Mucosa of stomach (tissue), 1 donor: Measurements from ENCODE around the gene MGARP.
"Not testable (repeated sequence)": the region's sequence is repeated elsewhere in the genome, so short reads cannot be mapped to it uniquely, and the experiment has no call there.

Experiments used
- H3K27me3 ChIP-seq: one replicate; pipeline ENCODE4 v1.7.0; 2013; ENCODE audit warnings: mild to moderate bottlenecking, low read length; ENCODE audit not compliant: control insufficient read depth, insufficient read depth
- H3K36me3 ChIP-seq: one replicate; pipeline ENCODE4 v1.7.0; 2013; ENCODE audit warnings: low read length; ENCODE audit not compliant: control insufficient read depth, insufficient read depth
- H3K4me1 ChIP-seq: one replicate; pipeline ENCODE4 v1.7.0; 2013; ENCODE audit warnings: mild to moderate bottlenecking, low read length; ENCODE audit not compliant: control insufficient read depth, insufficient read depth
- H3K4me3 ChIP-seq: one replicate; pipeline ENCODE4 v1.7.0; 2013; ENCODE audit warnings: low read length
- H3K9ac ChIP-seq: one replicate; pipeline ENCODE4 v1.7.0; 2013; ENCODE audit warnings: mild to moderate bottlenecking, low read length, moderate library complexity
- H3K9me3 ChIP-seq: one replicate; pipeline ENCODE4 v1.7.0; 2013; ENCODE audit warnings: mild to moderate bottlenecking, low read length, moderate library complexity; ENCODE audit not compliant: control insufficient read depth
- donor health status: Pancreatic carcinoma.

Gene MGARP

DNA sequence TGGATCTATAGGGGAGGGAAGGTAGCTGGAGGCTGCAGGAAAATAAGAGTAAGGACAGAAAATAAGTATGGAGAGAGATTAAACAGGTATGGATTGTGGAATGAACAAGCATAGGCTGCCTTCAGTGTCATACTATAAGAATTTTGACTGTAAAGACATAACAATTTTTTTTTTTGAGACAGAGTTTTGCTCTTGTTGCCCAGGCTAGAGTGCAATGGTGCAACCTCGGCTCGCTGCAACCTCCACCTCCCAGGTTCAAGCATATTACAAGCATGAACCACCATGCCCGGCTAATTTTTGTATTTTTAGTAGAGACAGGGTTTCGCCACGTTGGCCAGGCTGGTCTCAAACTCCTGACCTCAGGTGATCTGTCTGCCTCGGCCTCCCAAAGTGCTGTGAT is 24.4 kb downstream of the MGARP start:
- H3K36me3 ChIP-seq, H3K27me3 ChIP-seq, H3K4me1 ChIP-seq, H3K9ac ChIP-seq, H3K9me3 ChIP-seq, H3K4me3 ChIP-seq: not testable (repeated sequence)

DNA sequence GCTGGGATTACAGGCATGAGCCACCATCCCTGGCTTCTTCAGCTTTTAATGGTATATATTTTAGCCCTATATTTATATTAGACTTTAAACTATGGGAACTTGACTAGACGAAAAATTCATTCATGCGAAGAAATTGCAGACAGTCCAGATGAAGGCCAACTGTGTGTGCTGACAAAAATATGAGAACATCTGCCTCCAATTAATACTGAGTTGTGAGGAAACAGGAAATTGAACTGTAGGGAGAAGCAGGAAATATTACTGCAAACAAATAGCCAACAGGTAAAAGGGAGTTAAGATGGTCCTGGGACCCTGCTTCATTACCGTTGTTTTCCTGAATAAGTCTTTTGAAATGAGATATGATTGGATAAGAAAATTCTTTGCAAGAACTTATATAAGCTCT is 26.3 kb downstream of the MGARP start:
- H3K4me1 ChIP-seq = peaks cover 8% of the 10 kb centered on the region
- no peak overlapping the region for H3K9ac ChIP-seq
- H3K9me3 ChIP-seq = no peaks in the 10 kb centered on the region
- no peaks in the 10 kb centered on the region for H3K27me3 ChIP-seq
- no peak overlapping the region for H3K4me3 ChIP-seq
- H3K36me3 ChIP-seq = no peaks in the 10 kb centered on the region

DNA sequence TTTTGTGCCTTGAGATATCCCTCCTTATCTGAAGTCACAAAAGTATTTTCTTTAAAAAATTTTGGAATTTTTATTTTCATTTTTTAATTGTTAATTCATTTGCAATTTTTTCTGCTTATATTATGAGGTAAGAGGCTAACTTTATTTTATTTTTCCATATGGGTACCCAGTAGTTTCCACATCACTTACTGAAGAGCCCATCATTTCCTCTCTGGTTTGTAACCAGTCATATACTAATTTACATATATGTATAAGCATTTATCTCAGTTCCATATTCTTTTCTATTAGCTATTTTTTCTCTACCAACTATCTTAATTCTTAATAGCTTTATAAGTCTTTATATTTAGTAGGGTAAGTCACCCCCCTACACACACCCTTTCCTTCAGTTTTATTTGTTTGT is 27.0 kb downstream of the MGARP start:
- peaks cover 8% of the 10 kb centered on the region for H3K4me1 ChIP-seq
- no peaks in the 10 kb centered on the region for H3K27me3 ChIP-seq
- no peaks in the 10 kb centered on the region for H3K9me3 ChIP-seq

DNA sequence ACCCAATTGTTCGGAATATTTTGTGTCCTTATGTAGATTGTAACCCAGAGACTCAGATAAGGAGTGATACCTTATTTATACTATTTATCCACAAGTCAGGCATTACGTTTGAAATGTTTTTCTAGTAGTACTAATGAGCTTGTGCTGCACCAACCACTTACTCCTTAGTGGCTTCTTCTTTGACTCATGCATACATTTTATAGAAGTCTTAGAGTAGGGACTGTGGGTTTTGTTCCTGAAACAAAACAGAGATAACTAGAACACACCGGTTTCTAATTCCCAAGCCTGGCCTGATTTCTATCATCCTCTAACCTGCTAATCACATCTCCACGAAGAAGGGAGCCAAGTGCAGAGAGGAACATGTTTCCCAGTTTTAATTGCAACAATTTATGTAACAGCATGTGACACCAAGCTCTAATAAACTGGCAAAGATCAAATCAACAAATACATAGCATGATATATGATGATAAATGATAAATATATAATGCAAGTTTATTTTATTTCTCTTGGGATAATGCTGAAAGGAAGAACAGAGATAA is 32.3 kb downstream of the MGARP start:
- Histone ChIP-seq H3K9ac (no peak overlapping the region), H3K4me1 (no peaks in the 10 kb centered on the region)

More for the DNA sequence above, 27.0 kb downstream of the MGARP start:
- Histone ChIP-seq H3K36me3 (no peaks in the 10 kb centered on the region), H3K4me3 (no peak overlapping the region), H3K9ac (no peak overlapping the region)

DNA sequence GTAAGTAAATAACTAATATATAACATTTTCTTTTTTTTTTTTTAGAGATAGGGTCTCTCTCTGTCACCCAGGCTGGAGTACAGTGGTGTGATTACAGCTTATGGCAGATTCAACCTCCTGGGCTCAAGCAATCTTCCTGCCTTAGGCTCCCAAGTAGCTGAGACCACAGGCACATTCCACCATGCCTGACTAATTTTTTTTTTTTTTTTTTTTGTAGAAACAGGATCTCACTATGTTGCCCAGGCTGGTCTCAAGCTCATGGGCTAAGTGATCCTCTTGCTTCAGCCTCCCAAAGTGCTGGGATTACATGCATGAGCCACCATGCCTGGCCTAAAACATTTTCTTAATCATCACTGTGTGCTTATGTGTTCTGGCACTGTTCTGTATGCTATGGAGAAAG is 32.8 kb downstream of the MGARP start:
- no peaks in the 10 kb centered on the region for H3K27me3 ChIP-seq
- H3K4me1 ChIP-seq = no peaks in the 10 kb centered on the region
- H3K9ac ChIP-seq = no peak overlapping the region
- H3K36me3 ChIP-seq = no peaks in the 10 kb centered on the region
- H3K9me3 ChIP-seq = no peaks in the 10 kb centered on the region
- H3K4me3 ChIP-seq = no peak overlapping the region

More for the DNA sequence above, 32.3 kb downstream of the MGARP start:
- no peaks in the 10 kb centered on the region for H3K9me3 ChIP-seq
- H3K36me3 ChIP-seq = no peaks in the 10 kb centered on the region
- no peak overlapping the region for H3K4me3 ChIP-seq
- H3K27me3 ChIP-seq = no peaks in the 10 kb centered on the region

DNA sequence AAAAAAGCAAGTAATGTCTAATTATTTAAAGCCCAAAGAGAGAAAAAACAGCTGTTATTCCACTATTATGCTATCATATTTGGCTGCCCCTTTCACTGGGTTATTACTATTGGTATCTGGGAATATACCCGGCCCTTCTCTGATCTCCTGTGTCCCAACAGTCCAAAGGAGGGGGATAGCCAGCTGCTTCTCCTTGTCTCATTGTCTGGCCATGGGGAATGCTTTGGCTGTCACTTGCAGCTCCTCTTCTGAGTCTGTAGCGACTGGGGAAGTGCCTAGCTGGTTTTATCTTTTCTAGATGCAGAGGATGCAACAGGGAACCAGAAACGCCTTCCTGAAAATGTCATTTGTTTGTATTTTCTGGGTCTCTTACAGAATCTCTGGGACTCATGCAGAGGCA is 33.9 kb downstream of the MGARP start:
- Histone ChIP-seq H3K27me3 (no peaks in the 10 kb centered on the region), H3K36me3 (no peaks in the 10 kb centered on the region), H3K9me3 (no peaks in the 10 kb centered on the region), H3K4me1 (no peaks in the 10 kb centered on the region), H3K4me3 (no peak overlapping the region), H3K9ac (no peak overlapping the region)

DNA sequence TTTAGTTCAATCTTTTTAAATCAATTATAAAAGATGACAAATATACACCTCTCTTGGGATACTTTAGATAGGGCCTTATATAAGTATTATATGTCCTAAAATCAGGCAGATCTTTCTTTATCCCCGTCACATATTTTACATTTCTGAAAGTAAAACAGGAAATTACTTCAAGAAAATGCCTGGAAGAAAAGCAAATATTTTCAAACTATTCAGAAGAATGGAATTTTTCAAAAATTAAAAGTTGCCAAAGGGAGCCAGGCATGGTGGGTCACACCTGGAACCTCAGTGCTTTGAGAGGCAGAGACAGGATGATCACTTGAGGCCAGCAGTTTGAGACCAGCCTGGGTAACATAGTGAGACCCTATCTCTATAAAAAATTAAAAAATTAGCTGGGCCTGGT is 34.4 kb downstream of the MGARP start:
- Histone ChIP-seq H3K9ac (no peak overlapping the region), H3K4me1 (no peaks in the 10 kb centered on the region), H3K9me3 (no peaks in the 10 kb centered on the region), H3K27me3 (no peaks in the 10 kb centered on the region), H3K4me3 (no peak overlapping the region), H3K36me3 (no peaks in the 10 kb centered on the region)

DNA sequence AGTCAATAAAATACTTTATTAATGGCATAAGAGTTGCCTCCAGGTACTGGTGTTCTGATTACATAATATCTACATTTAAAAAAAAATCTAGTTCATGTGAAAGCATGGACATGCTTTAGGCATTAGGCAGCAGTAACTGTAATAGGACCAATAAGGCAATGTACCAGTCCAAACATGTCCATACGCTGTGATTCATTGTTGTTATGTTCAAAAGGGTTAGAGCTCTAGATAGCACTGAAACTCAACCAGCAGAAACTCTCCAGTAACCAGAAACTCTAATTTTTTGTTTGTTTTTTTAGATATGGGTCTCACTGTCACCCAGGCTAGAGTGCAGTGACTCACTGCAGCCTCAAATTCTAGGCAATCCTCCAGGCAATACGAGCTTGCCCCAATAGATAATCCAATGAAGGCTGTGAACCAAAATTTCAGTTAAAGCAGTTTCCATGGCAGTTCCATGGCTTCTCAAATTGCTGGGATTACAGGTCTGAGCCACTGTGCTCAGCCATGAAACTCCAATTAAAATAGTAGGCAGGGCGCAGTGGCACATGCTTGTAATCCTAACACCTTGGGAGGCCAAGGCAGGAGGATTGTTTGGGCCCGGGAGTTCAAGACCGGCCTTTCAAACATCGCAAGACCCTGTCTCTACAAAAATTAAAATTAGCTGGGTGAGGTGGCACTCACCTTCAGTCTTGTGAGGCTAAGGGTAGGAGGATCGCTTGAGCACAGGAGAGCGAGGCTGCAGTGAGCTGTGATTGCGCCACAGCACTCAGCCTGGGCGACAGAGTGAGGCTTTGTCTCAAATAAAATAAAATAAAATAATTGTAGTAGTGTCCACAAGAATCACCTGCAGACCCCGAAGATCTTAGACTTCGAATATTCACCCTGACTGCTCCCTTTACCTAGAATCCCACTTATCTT is 36.3 kb downstream of the MGARP start:
- Histone ChIP-seq H3K4me1 (no peaks in the 10 kb centered on the region), H3K36me3 (no peaks in the 10 kb centered on the region), H3K4me3 (no peak overlapping the region), H3K27me3 (no peaks in the 10 kb centered on the region), H3K9me3 (no peaks in the 10 kb centered on the region), H3K9ac (no peak overlapping the region)

DNA sequence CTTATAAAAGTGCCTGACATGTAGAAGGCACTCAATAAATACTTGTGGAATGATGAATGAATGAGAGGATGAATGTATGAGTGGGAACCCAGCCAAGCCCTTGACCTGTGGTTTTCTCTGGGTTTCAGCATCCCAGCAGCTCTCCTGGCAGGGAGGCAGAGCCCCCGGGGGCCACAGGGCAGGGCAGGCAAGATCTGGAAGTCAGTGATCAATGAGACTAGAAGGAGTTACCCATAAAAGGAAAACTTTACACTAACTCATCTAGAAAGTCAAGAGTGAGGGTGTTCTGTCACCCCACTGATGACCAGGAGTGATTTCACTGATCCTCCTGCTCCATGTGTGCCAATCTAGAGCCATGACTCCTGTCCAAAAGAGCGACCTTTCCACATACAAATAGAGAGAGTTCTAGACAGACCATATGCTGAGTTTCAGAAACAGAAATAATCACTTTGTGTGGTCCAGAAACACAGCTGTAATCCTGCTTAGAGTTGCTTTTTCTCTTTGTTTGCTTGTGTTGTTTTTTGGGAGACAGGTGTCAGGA is 37.4 kb downstream of the MGARP start:
- no peaks in the 10 kb centered on the region for H3K4me1 ChIP-seq
- H3K9ac ChIP-seq = no peak overlapping the region
- no peaks in the 10 kb centered on the region for H3K9me3 ChIP-seq
- no peaks in the 10 kb centered on the region for H3K27me3 ChIP-seq
- no peak overlapping the region for H3K4me3 ChIP-seq
- no peaks in the 10 kb centered on the region for H3K36me3 ChIP-seq

DNA sequence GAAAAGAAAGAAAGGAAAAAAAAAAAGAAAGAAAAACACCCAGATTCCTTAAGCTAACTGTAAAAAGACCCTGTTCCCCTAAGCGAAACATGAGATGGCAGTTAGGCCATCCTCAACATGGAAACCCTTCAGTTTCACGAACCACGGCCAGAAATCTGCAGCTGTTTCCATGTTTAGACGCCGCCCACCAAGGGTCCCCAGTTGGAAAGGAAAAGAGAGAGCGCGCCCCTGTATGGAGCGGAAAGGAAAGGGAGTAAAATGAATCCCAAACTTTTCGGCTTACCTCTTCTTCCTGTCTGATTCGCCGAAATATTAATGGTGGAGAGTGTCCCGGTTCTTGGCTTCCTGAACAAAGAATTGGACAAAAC is 38.3 kb downstream of the MGARP start:
- no peaks in the 10 kb centered on the region for H3K27me3 ChIP-seq
- H3K4me1 ChIP-seq = no peaks in the 10 kb centered on the region
- H3K4me3 ChIP-seq = no peak overlapping the region
- H3K36me3 ChIP-seq = no peaks in the 10 kb centered on the region
- H3K9me3 ChIP-seq = no peaks in the 10 kb centered on the region
- no peak overlapping the region for H3K9ac ChIP-seq

DNA sequence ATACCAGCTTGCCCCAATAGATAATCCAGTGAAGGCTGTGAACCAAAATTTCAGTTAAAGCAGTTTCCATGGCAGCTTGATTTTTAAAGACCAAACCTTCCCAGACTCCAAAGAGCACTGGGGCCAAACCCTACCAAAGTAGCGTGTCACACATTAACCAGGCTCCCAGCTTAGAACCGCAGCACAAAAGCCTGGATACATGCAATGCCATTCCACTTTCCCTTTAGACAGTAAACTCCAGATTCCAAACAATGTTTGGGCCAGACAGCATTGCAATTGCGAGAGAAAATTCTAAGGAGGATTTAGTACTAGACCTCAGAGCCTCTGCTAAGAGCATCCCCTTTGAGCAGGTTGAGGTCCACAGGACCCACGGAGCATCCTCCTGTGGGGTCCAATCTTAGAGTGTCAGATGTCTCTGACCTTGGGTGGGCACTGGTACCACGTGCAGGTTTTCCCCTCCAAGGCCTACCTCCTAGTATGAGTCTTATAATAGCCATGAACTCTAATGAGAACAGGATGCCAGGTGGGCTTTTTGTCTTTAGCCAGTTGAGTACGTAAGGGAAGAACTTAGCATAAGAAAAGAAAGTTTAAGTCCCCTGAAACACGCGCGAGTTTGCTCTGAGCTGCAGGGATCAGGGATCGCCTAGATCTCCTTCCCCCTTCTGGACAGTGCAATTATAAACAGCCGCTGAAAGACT is 38.8 kb downstream of the MGARP start:
- no peaks in the 10 kb centered on the region for H3K9me3 ChIP-seq
- no peak overlapping the region for H3K9ac ChIP-seq
- no peak overlapping the region for H3K4me3 ChIP-seq
- no peaks in the 10 kb centered on the region for H3K4me1 ChIP-seq
- no peaks in the 10 kb centered on the region for H3K36me3 ChIP-seq
- no peaks in the 10 kb centered on the region for H3K27me3 ChIP-seq

DNA sequence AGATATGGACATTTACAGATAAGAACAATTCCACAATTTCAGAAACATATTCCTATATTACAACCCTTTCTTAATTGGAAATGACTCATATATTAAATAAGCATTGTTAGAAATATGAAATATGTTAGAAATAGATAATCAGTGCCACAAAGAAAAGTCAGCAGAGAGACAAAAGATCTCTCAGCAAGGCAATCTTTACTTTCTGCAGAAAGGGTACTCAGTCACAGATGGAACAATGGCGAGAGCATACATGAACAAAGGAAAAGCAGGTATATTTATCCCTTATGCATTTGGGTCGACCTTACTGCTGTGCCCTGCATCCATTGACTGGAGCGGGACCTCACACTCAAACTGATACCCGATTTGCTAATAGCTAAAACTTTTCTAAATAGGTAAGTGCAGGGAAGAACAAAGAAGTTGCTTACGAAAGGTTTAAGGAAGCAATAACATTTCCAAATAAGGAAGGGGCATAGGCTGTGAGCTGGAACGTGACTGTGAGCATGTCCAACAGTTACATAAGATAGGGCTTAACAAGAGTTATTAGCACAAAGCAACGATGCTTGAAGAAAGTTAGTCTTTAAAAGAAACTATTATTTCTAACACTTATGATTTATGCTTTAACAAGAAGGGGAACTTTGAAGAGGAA is 40.8 kb downstream of the MGARP start:
- no peaks in the 10 kb centered on the region for H3K4me1 ChIP-seq
- no peaks in the 10 kb centered on the region for H3K27me3 ChIP-seq
- no peak overlapping the region for H3K9ac ChIP-seq
- H3K4me3 ChIP-seq = no peak overlapping the region
- H3K36me3 ChIP-seq = no peaks in the 10 kb centered on the region
- H3K9me3 ChIP-seq = no peaks in the 10 kb centered on the region
